GM19328 (cell line): ENCODE measurements around the gene ADAM22.
A peak's percentile ranks its signal among the peaks of the same experiment; 100 is the strongest.
"Not testable (repeated sequence)": the region's sequence is repeated elsewhere in the genome, so short reads cannot be mapped to it uniquely, and the experiment has no call there.

Source experiments
- ATAC-seq: cut with Tn5 transposase; IDR thresholded peaks from one replicate; pipeline ENCODE4 v1.9.1; 2021; ENCODE audit warnings: mild to moderate bottlenecking, moderate library complexity; ENCODE audit not compliant: unreplicated experiment

ADAM22 gene

GRCh38 chr7:88151119-88151790 lies 217.2 kb downstream of the ADAM22 start:
- no peak for ATAC-seq

GRCh38 chr7:88153378-88153777 lies 219.3 kb downstream of the ADAM22 start:
- ATAC-seq, result no peak

DNA sequence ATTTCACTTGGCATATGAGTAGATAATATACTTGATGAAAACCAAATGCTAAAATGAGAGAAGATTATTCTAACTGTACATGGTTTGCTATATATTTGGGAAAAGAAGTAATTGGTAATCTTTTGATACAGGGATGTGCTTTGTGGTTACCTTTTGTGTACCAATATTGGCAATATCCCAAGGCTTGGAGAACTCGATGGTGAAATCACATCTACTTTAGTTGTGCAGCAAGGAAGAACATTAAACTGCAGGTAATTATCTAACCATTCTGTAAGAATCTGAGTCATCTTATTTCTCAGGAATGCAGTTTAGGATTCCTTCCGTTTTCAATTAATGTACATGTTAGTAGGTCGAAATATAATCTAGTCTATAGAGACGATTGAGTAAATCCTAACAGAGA lies 221.7 kb downstream of the ADAM22 start:
- ATAC-seq, result no peak

- no peak for ATAC-seq
Observed at GRCh38 chr7:88156356-88156755, 222.3 kb downstream of the ADAM22 start.

GRCh38 chr7:88159741-88160140 lies 225.7 kb downstream of the ADAM22 start:
- not testable (repeated sequence) for ATAC-seq

GRCh38 chr7:88165697-88166096 lies 231.6 kb downstream of the ADAM22 start:
- ATAC-seq, result no peak

- no peak for ATAC-seq
Observed at GRCh38 chr7:88167223-88167622, 233.2 kb downstream of the ADAM22 start.

GRCh38 chr7:88167721-88168120 lies 233.7 kb downstream of the ADAM22 start:
- no peak for ATAC-seq

- peak; percentile 50 for ATAC-seq
Observed at GRCh38 chr7:88169717-88170320, 235.8 kb downstream of the ADAM22 start.

DNA sequence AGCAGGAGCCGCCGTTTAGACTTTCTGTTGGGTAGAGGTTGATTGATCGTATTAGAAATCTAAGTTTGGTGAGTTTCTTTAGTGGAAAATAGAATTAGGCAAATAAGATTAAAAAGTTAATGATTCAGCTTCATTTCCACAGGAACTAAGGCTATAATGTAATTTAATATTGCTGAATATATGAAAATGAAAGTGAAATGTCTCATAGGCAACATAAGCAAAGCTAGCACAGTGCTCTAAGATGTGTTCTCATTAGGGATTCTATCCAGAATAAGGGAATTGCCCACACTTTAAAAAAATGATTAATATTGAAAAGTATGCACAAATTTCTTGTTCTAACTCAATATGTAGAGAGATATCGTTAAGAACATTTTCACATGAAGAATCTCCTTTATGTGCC lies 238.8 kb downstream of the ADAM22 start:
- ATAC-seq, result no peak

- no peak for ATAC-seq
Observed at GRCh38 chr7:88176190-88176589, 242.1 kb downstream of the ADAM22 start.

DNA sequence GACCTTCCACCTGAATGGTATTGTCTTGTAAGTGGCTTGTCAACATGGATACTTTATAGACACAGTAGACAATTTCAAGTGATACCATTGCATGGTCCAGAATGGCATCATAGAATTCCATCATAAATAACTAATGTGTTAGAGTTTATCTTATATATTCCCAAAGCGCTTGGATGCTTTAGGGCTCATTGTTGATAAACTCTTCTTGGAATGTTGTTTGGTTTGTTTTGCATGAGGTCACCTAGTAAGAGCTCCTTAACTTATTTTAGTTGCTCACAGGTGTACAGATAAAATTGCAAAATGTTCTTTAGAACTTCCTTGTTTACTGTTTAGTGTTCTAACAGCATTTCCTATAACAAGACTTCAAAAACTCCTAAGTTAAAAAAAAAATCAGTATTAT lies 249.0 kb downstream of the ADAM22 start:
- ATAC-seq, result no peak

DNA sequence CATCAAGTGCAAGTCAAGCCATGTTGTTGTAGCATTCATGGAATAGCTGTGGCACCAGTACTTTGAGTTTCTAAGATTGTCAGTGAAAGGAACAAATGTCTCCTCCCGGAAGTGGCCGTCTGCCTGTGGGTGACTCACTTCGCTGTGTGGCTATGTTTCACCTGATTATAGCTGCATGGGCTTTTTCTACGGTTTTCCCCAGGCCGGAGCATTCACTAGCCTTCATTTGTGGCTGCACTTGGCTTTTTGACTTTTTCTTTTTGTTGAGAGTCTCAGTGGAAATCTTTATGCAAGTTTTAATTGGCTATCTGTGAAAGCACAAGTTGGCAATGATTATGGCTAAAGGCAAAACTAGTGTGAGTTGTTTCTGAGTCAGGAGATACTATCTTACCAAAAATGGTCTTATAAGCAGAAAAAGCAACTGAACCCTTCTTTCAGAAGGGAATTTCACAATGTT lies 250.8 kb downstream of the ADAM22 start:
- ATAC-seq, result no peak

DNA sequence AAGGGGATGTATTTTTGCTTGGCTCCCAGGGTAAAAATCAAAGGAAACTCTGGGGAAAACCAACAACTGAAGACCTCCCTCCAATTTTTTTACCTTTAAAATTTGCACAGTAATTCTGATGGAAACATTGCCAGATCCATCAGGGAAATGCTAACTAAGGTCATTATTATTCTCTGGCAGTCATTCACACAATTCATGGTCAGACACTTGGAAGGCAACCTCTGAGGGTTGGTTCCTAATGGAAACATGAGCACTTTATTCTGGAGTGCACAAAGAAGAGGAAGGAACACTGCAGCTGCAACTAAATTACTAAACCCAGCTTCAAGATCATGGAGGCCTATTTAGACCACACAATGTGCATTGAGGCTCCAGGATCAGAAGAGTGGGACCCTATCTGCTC lies 251.6 kb downstream of the ADAM22 start:
- no peak for ATAC-seq

- no peak for ATAC-seq
Observed at GRCh38 chr7:88191911-88192310, 257.9 kb downstream of the ADAM22 start.

DNA sequence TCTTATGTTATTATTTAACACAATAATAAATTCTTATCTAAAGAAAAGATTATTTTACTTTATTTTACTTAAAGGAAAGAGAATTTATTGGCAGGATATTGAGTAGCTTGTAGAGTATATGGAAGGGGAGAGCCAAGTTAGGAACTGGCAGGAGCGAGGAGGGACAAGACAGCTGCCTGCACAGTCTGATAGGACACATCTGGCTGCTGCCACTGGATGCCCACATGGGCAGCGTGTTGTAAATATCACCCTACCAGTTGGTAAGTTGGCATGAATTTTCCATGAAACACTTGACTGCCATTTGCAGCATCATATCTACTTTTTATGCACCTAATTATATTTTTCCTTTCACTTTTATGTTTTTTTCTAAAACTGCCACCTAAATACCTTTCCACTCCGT lies 266.2 kb downstream of the ADAM22 start:
- ATAC-seq, result no peak

DNA sequence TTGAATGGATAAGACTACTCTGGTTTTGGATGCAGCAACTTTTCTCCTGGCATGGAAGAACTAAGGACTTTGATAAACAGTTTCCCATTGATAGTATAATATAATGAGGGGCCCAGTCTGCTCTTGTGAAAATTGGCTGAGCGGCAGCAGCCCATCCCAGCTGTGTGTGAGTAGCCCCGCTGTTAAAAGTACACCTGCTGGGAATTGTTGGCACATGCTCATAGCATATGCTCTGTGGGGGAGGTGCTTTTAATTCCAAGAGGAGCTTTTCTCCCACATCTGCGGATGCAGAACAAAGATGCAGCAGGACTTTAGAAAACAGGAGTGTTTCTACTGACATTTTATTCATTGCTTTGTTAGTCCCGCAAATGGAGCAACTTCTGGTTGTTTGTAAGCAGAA lies 266.7 kb downstream of the ADAM22 start:
- ATAC-seq, result no peak

DNA sequence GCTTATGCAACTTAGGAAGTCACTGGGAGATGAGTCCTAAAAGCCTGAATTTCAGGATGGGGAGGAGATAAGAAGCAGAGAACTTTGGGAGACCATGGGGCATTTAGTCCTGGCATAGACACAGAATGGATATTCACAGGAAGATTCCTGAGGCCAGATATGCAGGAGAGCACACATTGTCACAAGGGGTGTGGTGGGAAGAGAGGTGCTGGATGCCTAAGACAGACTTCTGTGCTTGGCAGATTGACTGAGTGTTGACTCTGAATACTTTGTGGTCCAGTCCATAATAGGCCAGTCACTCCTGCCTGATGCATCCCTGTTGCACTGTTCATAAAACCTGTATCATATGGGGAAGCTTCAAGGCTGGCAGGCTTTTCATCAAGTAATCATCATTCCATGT lies 267.3 kb downstream of the ADAM22 start:
- ATAC-seq, result no peak

- ATAC-seq, result no peak
Observed at GRCh38 chr7:88202278-88202677, 268.2 kb downstream of the ADAM22 start.

GRCh38 chr7:88202799-88203198 lies 268.7 kb downstream of the ADAM22 start:
- ATAC-seq, result no peak

DNA sequence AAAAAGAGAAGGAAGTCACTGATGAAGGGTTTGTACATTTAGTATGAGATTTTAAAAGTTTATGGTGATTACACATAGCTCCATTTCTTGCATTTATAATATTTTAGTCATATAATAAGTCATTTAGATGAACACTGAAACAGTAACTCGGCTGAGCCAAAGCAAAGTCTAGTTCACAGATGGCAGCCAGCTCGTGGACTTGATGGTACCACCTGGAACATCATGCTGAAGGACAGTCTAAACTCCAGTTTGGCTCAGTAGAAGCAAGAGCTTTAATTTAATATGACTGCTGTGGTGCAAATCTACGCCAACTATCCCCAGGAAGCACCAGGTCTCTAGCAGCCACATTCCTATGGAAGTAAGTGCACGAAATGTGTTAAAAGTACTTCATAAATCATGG lies 269.4 kb downstream of the ADAM22 start:
- ATAC-seq, result no peak

DNA sequence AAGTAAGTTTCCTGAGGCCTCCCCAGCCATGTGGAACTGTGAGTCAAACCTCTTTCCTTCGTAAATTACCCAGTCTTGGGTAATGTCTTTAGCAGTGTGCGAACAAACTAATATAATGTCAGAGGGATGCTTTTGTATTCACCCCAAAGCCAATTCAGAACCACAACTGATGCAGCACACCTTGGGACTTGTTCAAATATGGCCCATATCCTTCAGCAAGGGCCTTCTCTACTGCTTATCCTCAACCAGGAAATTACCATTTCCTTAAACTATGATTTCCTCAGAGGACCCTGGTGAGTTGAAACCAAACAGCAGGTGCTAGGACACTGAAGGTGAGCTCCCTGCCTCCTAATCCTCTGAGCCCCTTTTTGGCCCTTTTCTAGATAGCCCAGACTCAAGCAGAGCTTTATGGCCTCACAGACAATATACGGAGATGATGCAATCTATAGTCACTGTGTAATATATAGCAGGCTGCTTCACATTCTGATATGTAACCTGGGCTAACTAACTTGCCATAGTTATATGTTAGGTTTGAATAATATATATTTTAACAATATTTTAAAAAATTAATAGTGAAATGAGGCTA lies 270.6 kb downstream of the ADAM22 start:
- no peak for ATAC-seq
